ENCODE data around the gene RBMXL2.

- TF ChIP-seq CTCF (IDR thresholded peaks at IDR 0.05) (no peak), POLR2A (IDR thresholded peaks at IDR 0.05) (no peak)
Observed at GRCh38 chr11:7056828-7057513, 31.8 kb upstream of the RBMXL2 start.

All from gastroesophageal sphincter (tissue), 3 donors.